Measurements from ENCODE around the gene CCDC150.
"Not testable (repeated sequence)": the region's sequence is repeated elsewhere in the genome, so short reads cannot be mapped to it uniquely, and the experiment has no call there.

Gene CCDC150

DNA sequence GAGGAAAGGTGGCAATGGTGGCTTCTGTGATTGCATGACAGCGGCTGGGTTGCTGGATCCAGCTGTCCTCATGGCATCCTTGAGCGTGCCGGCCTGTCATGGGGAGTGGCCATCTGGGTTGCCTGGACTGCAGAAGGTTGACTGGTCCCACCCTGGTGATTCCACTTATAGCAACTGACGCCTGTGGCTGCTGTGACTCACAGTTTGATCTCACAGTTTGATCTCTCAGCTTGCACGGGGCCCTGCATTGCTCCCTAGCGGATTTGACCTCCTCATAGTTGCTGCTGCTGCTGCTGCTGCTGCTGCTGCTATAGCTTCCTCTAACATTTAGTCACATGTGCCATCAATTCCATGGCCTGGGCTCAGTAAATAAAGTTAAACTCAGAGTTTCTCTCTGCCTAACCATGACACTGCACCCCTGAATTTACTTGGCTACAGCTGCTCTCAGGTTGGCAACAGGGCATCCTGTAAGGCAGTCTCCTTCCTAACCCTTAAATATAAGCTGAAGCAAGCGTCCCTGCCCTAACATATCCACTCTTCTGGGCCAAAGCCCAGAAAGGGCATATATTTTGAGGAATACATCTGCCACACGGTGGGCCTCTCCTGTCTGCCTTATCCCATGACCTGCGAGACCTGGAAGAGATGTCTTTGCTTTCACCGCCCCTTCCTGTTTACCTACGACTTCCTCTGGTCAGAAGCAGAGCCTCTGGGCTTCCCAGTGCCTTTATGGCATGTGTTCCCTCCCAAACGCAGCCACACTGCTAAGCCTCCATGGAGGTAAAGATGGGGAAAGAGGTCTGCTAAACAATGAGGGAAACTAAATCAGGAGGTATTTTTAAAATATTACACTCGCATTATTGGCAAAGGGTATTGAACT, 37.8 kb upstream of the CCDC150 start:
- no CpG with 5 or more reads among the region's 13 CpGs for WGBS (ENCODE audit: insufficient coverage, insufficient read length)
- no peak for DNase-seq (ENCODE audit: low read depth, low spot score)
- no peak overlapping the region for H3K4me3 ChIP-seq (ENCODE audit: low read length)

DNA sequence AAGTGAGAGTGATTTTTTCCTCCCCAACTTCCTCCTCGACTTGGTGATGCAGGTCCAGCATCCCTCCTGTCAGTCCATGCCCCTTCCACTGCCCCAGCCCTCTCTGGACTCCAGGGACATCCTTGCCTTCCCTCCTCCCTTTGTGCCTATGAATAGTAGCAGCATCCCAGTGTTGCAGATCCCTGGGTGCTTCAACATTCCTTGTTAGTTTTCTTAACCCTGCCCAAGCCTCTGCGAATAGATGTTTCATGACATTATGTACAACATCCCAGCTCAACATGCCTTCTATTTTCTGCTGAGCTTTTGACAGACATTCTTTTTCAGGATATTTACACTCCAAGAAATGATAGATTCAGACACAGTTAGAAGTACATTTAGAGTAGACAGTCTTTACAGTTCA, 35.3 kb upstream of the CCDC150 start:
- H3K27me3 ChIP-seq (ENCODE audit: control insufficient read depth, insufficient read depth, low read length): no peaks in the 10 kb centered on the region
- H3K4me1 ChIP-seq (ENCODE audit: control insufficient read depth, insufficient read depth, low read length): no peaks in the 10 kb centered on the region
- H3K36me3 ChIP-seq (ENCODE audit: control insufficient read depth, insufficient read depth, low read length): no peaks in the 10 kb centered on the region
- no peak overlapping the region for H3K4me3 ChIP-seq (ENCODE audit: low read length)
- H3K27ac ChIP-seq (ENCODE audit: low read length): no peak overlapping the region
- no CpG with 5 or more reads among the region's 2 CpGs for WGBS (ENCODE audit: insufficient coverage, insufficient read length)
- no peak for DNase-seq (ENCODE audit: low read depth, low spot score)
- H3K9me3 ChIP-seq (ENCODE audit: control insufficient read depth, insufficient read depth, low read length): no peaks in the 10 kb centered on the region

More for the DNA sequence above, 37.8 kb upstream of the CCDC150 start:
- Histone ChIP-seq H3K9me3 (ENCODE audit: control insufficient read depth, insufficient read depth, low read length) (no peaks in the 10 kb centered on the region), H3K27me3 (ENCODE audit: control insufficient read depth, insufficient read depth, low read length) (no peaks in the 10 kb centered on the region), H3K36me3 (ENCODE audit: control insufficient read depth, insufficient read depth, low read length) (no peaks in the 10 kb centered on the region), H3K4me1 (ENCODE audit: control insufficient read depth, insufficient read depth, low read length) (no peaks in the 10 kb centered on the region), H3K27ac (ENCODE audit: low read length) (no peak overlapping the region)

DNA sequence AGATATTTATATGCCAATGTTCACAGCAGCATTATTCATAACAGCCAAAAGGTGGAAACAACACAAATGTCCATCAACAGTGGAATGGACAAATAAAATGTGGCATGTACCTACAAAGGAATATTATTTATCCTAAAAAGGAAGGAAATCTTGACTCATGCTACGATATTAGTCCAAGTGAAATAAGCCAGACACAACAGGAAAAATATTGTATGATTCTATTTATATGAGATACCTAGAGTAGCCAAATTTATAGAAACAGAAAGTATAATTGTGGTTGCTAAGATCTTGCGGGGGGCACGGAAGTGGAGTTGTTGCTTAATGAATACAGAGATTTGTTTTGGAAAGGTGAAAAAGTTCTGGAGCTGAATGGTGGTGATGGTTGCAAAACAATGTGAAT, 33.0 kb upstream of the CCDC150 start:
- Histone ChIP-seq H3K4me1 (ENCODE audit: control insufficient read depth, insufficient read depth, low read length) (no peaks in the 10 kb centered on the region), H3K27ac (ENCODE audit: low read length) (no peak overlapping the region), H3K9me3 (ENCODE audit: control insufficient read depth, insufficient read depth, low read length) (no peaks in the 10 kb centered on the region), H3K36me3 (ENCODE audit: control insufficient read depth, insufficient read depth, low read length) (no peaks in the 10 kb centered on the region), H3K4me3 (ENCODE audit: low read length) (no peak overlapping the region), H3K27me3 (ENCODE audit: control insufficient read depth, insufficient read depth, low read length) (no peaks in the 10 kb centered on the region)
- DNase-seq (ENCODE audit: low read depth, low spot score): no peak
- WGBS (ENCODE audit: insufficient coverage, insufficient read length): no CpG with 5 or more reads among the region's 3 CpGs

DNA sequence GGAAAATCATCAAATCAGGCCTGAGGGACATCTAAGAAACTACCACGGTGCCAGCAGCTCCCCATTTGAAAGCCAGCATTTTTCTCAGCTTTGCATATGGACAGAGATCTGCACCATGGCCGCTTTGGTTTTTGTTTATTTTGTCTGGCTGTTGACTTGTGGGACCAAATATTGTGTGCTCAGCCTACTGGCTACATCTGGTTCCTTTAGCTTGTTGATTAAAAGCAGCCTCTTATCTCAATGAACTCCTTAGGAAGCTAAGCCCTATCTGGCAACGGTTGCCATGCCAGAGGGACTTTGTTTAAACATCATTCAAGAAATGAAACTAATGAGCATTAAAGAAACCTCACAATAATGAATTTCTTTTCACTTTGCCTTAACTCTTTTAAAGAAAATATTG, 32.4 kb upstream of the CCDC150 start:
- Histone ChIP-seq H3K4me1 (ENCODE audit: control insufficient read depth, insufficient read depth, low read length) (no peaks in the 10 kb centered on the region), H3K9me3 (ENCODE audit: control insufficient read depth, insufficient read depth, low read length) (no peaks in the 10 kb centered on the region), H3K27ac (ENCODE audit: low read length) (no peak overlapping the region), H3K4me3 (ENCODE audit: low read length) (no peak overlapping the region), H3K36me3 (ENCODE audit: control insufficient read depth, insufficient read depth, low read length) (no peaks in the 10 kb centered on the region), H3K27me3 (ENCODE audit: control insufficient read depth, insufficient read depth, low read length) (no peaks in the 10 kb centered on the region)
- no CpG with 5 or more reads among the region's 3 CpGs for WGBS (ENCODE audit: insufficient coverage, insufficient read length)
- no peak for DNase-seq (ENCODE audit: low read depth, low spot score)

DNA sequence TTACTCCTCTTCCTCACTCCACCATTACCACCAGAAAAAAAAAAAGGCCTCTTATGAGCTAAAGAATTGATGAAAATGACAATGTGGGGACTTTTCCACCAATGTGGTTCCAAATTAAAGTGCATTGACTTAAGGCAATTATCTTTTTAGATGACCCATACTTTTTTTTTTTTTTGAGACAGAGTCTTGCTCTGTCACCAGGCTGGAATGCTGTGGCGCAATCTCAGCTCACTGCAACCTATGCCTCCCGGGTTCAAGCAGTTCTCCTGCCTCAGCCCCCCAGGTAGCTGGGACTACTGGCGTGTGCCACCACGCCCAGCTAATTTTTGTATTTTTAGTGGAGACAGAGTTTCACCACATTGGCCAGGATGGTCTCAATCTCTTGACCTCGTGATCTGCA, 31.6 kb upstream of the CCDC150 start:
- WGBS (ENCODE audit: insufficient coverage, insufficient read length): no CpG with 5 or more reads among the region's 5 CpGs
- not testable (repeated sequence) for H3K4me1 ChIP-seq (ENCODE audit: control insufficient read depth, insufficient read depth, low read length); H3K27ac ChIP-seq (ENCODE audit: low read length); H3K9me3 ChIP-seq (ENCODE audit: control insufficient read depth, insufficient read depth, low read length); H3K27me3 ChIP-seq (ENCODE audit: control insufficient read depth, insufficient read depth, low read length); DNase-seq (ENCODE audit: low read depth, low spot score); H3K36me3 ChIP-seq (ENCODE audit: control insufficient read depth, insufficient read depth, low read length); H3K4me3 ChIP-seq (ENCODE audit: low read length)

DNA sequence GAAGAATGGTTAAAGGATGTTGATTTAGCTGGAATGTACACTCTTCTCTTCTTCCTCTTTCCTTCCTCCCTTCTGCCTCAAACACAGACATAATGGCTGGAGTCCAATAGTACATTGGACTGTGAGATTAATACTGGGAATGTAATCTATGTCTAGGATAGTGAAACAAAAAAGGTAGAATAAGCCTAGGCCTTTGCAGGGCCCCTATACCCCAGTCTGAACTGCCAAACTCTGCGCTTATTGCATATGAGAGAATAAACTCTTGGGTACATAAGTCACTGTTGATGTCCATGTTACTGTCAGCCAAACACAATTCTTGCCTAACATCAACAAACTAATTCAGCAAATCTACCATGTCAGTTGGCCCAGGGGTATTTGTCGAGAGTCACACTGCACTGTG, 29.7 kb upstream of the CCDC150 start:
- Histone ChIP-seq H3K27ac (ENCODE audit: low read length) (no peak overlapping the region), H3K4me1 (ENCODE audit: control insufficient read depth, insufficient read depth, low read length) (no peaks in the 10 kb centered on the region), H3K4me3 (ENCODE audit: low read length) (no peak overlapping the region), H3K27me3 (ENCODE audit: control insufficient read depth, insufficient read depth, low read length) (no peaks in the 10 kb centered on the region), H3K9me3 (ENCODE audit: control insufficient read depth, insufficient read depth, low read length) (no peaks in the 10 kb centered on the region), H3K36me3 (ENCODE audit: control insufficient read depth, insufficient read depth, low read length) (no peaks in the 10 kb centered on the region)
- WGBS (ENCODE audit: insufficient coverage, insufficient read length): no CpG with 5 or more reads among the region's 2 CpGs
- DNase-seq (ENCODE audit: low read depth, low spot score): no peak

DNA sequence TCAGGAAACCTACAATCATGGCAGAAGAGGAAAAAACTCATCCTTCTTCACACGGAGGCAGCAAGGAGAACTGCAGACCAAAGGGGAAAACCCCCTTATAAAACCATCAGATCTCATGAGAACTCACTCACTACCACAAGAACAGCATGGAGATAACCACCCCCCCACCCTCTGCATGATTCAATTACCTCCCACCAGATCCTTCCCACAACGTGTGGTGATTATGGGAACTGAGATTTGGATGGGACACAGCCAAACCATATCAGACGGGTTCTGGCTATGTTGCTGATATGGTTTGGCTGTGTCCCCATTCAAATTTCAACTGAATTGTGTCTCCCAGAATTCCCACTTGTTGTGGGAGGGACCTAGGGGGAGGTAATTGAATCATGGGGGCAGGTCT, 28.7 kb upstream of the CCDC150 start:
- no peaks in the 10 kb centered on the region for H3K4me1 ChIP-seq (ENCODE audit: control insufficient read depth, insufficient read depth, low read length)
- H3K4me3 ChIP-seq (ENCODE audit: low read length): no peak overlapping the region
- DNase-seq (ENCODE audit: low read depth, low spot score): no peak
- no CpG with 5 or more reads among the region's 3 CpGs for WGBS (ENCODE audit: insufficient coverage, insufficient read length)
- no peaks in the 10 kb centered on the region for H3K36me3 ChIP-seq (ENCODE audit: control insufficient read depth, insufficient read depth, low read length)
- H3K27ac ChIP-seq (ENCODE audit: low read length): no peak overlapping the region
- H3K27me3 ChIP-seq (ENCODE audit: control insufficient read depth, insufficient read depth, low read length): no peaks in the 10 kb centered on the region
- no peaks in the 10 kb centered on the region for H3K9me3 ChIP-seq (ENCODE audit: control insufficient read depth, insufficient read depth, low read length)

DNA sequence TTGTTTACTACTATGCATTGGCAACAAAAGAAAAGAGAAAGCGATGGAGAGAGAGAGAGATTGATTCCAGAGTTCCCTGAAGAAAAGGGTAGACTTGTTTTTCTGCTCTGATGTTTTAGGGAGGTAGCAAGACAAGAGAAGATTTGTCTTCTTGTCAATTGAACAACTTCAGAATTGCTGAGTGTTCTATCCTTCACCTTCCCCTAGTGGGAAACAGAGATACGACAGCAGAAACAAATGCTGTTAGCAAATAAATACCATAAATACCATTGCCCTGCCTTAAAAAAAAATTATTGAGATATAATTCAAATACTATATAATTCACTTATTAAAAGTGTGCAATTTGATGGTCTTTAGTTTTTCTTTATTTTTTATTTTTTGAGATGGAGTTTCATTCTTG, 26.2 kb upstream of the CCDC150 start:
- Histone ChIP-seq H3K4me3 (ENCODE audit: low read length) (no peak overlapping the region), H3K27me3 (ENCODE audit: control insufficient read depth, insufficient read depth, low read length) (no peaks in the 10 kb centered on the region), H3K4me1 (ENCODE audit: control insufficient read depth, insufficient read depth, low read length) (no peaks in the 10 kb centered on the region), H3K36me3 (ENCODE audit: control insufficient read depth, insufficient read depth, low read length) (no peaks in the 10 kb centered on the region), H3K9me3 (ENCODE audit: control insufficient read depth, insufficient read depth, low read length) (no peaks in the 10 kb centered on the region), H3K27ac (ENCODE audit: low read length) (no peak overlapping the region)
- no CpG with 5 or more reads among the region's 2 CpGs for WGBS (ENCODE audit: insufficient coverage, insufficient read length)
- DNase-seq (ENCODE audit: low read depth, low spot score): no peak

DNA sequence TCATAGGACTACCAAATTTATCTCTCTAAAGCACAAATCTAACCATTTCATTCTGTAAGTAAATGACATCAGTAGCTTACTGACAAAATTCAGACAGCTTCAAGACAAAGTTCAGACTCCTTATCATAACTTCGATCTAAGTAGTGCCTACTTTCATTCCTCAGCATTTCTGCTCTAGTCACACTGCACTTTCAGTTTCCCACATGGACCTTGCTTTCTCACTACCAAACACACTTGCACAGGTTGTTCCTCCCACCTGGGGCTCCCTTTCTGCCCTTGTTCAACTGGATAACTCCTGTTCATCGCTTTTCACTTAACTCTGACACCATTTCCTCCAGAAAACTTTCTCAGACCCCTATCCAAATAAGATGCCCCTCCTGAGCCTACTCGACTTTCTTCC, 22.1 kb upstream of the CCDC150 start:
- DNase-seq (ENCODE audit: low read depth, low spot score): no peak
- Histone ChIP-seq H3K4me3 (ENCODE audit: low read length) (no peak overlapping the region), H3K27ac (ENCODE audit: low read length) (no peak overlapping the region), H3K36me3 (ENCODE audit: control insufficient read depth, insufficient read depth, low read length) (no peaks in the 10 kb centered on the region), H3K4me1 (ENCODE audit: control insufficient read depth, insufficient read depth, low read length) (no peaks in the 10 kb centered on the region), H3K9me3 (ENCODE audit: control insufficient read depth, insufficient read depth, low read length) (no peaks in the 10 kb centered on the region), H3K27me3 (ENCODE audit: control insufficient read depth, insufficient read depth, low read length) (no peaks in the 10 kb centered on the region)
- WGBS (ENCODE audit: insufficient coverage, insufficient read length): no CpG with 5 or more reads among the region's 3 CpGs

DNA sequence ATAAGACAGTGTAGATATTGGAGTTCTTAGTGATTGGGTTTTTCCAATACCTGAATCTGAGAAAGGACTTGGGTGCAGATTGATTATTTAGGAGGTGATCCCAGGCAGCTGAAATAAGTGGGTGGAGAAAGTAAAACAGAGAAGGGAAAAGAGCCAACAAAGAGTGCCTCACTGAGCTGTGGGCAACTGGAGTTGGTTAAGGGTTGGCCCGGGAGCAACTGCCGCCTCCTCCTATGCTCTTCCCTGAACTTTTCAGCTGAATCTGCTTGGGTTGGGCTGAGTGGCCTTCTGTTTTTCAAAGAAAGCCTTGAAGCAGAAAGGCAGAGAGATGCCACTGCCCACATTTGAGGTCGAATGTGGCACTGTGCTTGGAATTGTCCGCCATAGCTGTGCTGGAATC, 20.9 kb upstream of the CCDC150 start:
- DNase-seq (ENCODE audit: low read depth, low spot score): no peak
- Histone ChIP-seq H3K27ac (ENCODE audit: low read length) (no peak overlapping the region), H3K9me3 (ENCODE audit: control insufficient read depth, insufficient read depth, low read length) (no peaks in the 10 kb centered on the region), H3K4me1 (ENCODE audit: control insufficient read depth, insufficient read depth, low read length) (no peaks in the 10 kb centered on the region), H3K27me3 (ENCODE audit: control insufficient read depth, insufficient read depth, low read length) (no peaks in the 10 kb centered on the region), H3K4me3 (ENCODE audit: low read length) (no peak overlapping the region), H3K36me3 (ENCODE audit: control insufficient read depth, insufficient read depth, low read length) (no peaks in the 10 kb centered on the region)
- no CpG with 5 or more reads among the region's 4 CpGs for WGBS (ENCODE audit: insufficient coverage, insufficient read length)

DNA sequence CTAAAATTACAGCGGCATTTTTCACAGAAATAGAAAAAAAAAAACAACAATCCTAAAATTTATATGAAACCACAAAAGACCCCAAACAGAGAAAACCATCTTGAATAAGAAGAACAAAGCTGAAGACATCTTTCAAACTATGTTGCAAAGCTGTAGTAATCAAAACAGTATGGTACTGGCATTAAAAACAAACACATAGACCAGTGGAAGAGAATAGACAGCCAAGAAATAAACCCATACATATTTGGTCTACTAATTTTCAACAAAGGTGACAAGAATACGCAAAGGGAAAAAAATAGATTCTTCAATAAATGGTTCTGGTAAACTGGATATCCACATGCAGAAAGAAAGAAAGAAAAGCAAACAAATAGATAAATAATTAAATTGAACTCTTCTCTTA, 9.0 kb upstream of the CCDC150 start:
- WGBS (ENCODE audit: insufficient coverage, insufficient read length): no CpG with 5 or more reads among the region's 2 CpGs
- Histone ChIP-seq H3K4me3 (ENCODE audit: low read length) (no peak overlapping the region), H3K9me3 (ENCODE audit: control insufficient read depth, insufficient read depth, low read length) (no peaks in the 10 kb centered on the region), H3K27me3 (ENCODE audit: control insufficient read depth, insufficient read depth, low read length) (no peaks in the 10 kb centered on the region), H3K4me1 (ENCODE audit: control insufficient read depth, insufficient read depth, low read length) (no peaks in the 10 kb centered on the region), H3K36me3 (ENCODE audit: control insufficient read depth, insufficient read depth, low read length) (no peaks in the 10 kb centered on the region), H3K27ac (ENCODE audit: low read length) (no peak overlapping the region)
- DNase-seq (ENCODE audit: low read depth, low spot score): no peak
